Fibroblast of villous mesenchyme (primary cell): ENCODE measurements around the gene STRN4. TPM values are rescaled to one million over a fixed set of nuclear protein-coding genes. Genes with fewer than 3 reads are reported as not detected.
"Not testable (repeated sequence)": the region's sequence is repeated elsewhere in the genome, so short reads cannot be mapped to it uniquely, and the experiment has no call there.

Source experiments
- DNase-seq: peaks from one replicate; pipeline ENCODE4 v3.0.0-alpha.2; 2010; ENCODE audit warnings: low read depth
- H3K4me3 ChIP-seq: 2 replicates; pipeline ENCODE4 v1.5.1; 2011; ENCODE audit warnings: low read depth, mild to moderate bottlenecking, low read length
- CTCF ChIP-seq: IDR thresholded peaks from 2 replicates; pipeline ENCODE4 v1.5.1; 2012; ENCODE audit warnings: low read depth, mild to moderate bottlenecking, low read length; ENCODE audit not compliant: insufficient read depth
- total RNA-seq: library from RNA; depleted of rRNA; stranded (reverse); fragments of >200 nt; gene quantifications from 2 replicates; pipeline ENCODE4 v1.2.3, GENCODE V29; 2012

The STRN4 gene
- total RNA-seq, 1 donor = 66.5 TPM

GRCh38 chr19:46782355-46783019 is 36.2 kb upstream of the STRN4 start:
- TF ChIP-seq CTCF = no peak
- DNase-seq = no peak

GRCh38 chr19:46777956-46778645 is 31.9 kb upstream of the STRN4 start:
- not testable (repeated sequence) for H3K4me3 ChIP-seq, DNase-seq

More at GRCh38 chr19:46782355-46783019, 36.2 kb upstream of the STRN4 start:
- H3K4me3 ChIP-seq = no peak overlapping the region

- H3K4me3 ChIP-seq = no peak overlapping the region
- no peak for TF ChIP-seq CTCF
- no peak for DNase-seq
Measured at GRCh38 chr19:46776927-46777911, 31.0 kb upstream of the STRN4 start.

- no peak overlapping the region for H3K4me3 ChIP-seq
- no peak for DNase-seq
- TF ChIP-seq CTCF = no peak
Measured at GRCh38 chr19:46775642-46776258, 29.5 kb upstream of the STRN4 start.

GRCh38 chr19:46773018-46773399 is 26.8 kb upstream of the STRN4 start:
- no peak overlapping the region for H3K4me3 ChIP-seq
- DNase-seq = no peak
- no peak for TF ChIP-seq CTCF

GRCh38 chr19:46772170-46773017 is 26.1 kb upstream of the STRN4 start:
- DNase-seq = no peak
- H3K4me3 ChIP-seq = no peak overlapping the region
- no peak for TF ChIP-seq CTCF

GRCh38 chr19:46768746-46769145 is 22.5 kb upstream of the STRN4 start:
- H3K4me3 ChIP-seq, DNase-seq: not testable (repeated sequence)
